Ishikawa (cell line): ENCODE results near the gene RELCH.

Experiments
- EP300 ChIP-seq: IDR thresholded peaks from 2 replicates; pipeline ENCODE4 v1.6.1; 2012; ENCODE audit warnings: borderline replicate concordance
- TF ChIP-seq, protein P1 (sequence below): IDR thresholded peaks from 2 replicates; pipeline ENCODE4 v1.6.1; 2012
- TF ChIP-seq, protein P2 (sequence below): IDR thresholded peaks from 2 replicates; pipeline ENCODE4 v1.6.1; 2012; ENCODE audit warnings: low read depth, mild to moderate bottlenecking

DNA sequence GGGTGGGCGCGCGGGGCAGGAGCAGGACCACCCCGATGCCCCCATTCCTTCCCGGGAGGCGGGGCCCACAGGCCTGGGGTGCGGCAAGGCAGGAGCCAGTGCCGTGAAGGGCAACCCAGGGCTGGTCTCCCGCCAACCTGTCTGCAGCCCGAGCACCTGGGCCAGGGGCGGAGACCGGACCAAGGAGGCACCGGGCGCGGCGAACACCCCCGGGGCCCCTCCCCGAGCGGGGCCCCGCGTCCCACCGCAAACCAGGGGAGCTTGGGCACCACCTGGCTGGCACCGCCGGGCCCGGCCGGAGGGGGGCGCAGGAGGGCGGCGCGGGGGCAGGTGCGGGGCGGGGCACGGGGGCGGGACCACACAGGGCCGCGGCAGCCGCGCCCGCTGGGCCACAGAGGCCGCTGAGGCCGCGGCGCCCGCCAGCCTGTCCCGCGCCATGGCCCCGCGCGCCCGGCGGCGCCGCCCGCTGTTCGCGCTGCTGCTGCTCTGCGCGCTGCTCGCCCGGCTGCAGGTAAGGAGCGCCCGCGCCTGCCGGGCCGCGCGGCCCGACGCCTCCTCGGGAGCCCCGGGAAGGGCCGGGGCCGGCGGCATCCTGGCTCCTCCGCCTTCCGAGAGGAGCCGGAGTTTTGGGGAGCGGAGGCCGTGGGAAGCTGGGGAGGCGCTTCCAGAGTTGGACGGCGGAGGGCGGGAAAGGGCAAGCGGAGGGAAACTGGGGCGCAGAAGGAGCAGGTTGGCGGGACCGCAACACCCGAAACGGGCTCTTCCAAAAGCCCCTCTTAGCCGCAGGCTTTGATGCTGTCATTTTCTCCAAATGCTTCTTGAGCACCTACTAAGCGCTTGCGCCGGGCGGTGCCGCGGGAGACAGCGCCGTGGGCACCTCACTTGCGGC lies 138.1 kb downstream of the RELCH start, which contains the start of gene TNFRSF11A:
- no peak for TF ChIP-seq EP300
- TF ChIP-seq, protein P1, sequence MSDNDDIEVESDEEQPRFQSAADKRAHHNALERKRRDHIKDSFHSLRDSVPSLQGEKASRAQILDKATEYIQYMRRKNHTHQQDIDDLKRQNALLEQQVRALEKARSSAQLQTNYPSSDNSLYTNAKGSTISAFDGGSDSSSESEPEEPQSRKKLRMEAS = no peak
- TF ChIP-seq, protein P2, sequence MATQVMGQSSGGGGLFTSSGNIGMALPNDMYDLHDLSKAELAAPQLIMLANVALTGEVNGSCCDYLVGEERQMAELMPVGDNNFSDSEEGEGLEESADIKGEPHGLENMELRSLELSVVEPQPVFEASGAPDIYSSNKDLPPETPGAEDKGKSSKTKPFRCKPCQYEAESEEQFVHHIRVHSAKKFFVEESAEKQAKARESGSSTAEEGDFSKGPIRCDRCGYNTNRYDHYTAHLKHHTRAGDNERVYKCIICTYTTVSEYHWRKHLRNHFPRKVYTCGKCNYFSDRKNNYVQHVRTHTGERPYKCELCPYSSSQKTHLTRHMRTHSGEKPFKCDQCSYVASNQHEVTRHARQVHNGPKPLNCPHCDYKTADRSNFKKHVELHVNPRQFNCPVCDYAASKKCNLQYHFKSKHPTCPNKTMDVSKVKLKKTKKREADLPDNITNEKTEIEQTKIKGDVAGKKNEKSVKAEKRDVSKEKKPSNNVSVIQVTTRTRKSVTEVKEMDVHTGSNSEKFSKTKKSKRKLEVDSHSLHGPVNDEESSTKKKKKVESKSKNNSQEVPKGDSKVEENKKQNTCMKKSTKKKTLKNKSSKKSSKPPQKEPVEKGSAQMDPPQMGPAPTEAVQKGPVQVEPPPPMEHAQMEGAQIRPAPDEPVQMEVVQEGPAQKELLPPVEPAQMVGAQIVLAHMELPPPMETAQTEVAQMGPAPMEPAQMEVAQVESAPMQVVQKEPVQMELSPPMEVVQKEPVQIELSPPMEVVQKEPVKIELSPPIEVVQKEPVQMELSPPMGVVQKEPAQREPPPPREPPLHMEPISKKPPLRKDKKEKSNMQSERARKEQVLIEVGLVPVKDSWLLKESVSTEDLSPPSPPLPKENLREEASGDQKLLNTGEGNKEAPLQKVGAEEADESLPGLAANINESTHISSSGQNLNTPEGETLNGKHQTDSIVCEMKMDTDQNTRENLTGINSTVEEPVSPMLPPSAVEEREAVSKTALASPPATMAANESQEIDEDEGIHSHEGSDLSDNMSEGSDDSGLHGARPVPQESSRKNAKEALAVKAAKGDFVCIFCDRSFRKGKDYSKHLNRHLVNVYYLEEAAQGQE = no peak
